ENCODE results near the gene PTRH2. TPM values are rescaled to one million over a fixed set of nuclear protein-coding genes. Genes with fewer than 3 reads are reported as not detected.

Gene PTRH2
- total RNA-seq, 1 donor: 6.9 TPM

DNA sequence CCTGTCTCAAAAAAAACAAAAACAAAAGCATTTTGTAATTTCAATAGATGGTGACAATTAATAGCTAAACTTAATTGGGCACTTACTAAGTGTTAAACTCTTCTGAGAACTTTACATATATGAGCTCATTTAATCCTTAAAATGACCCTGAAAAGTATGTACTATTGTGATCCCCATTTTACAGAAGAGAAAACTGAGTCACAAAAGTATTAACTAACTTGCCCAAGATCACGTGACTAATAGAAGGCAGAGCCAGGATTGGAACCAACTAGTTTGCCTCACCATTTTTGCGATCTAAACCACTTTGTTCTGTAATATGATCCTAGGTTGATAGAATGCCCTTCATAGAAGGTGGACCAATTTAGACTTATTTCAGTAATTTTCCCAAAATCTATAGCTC, 26.5 kb upstream of the PTRH2 start:
- Histone ChIP-seq H3K4me3 (ENCODE audit: low read length) (no peak overlapping the region), H3K27me3 (ENCODE audit: insufficient read depth, low read length) (no peaks in the 10 kb centered on the region), H3K9me3 (ENCODE audit: low read depth, low read length) (no peaks in the 10 kb centered on the region), H3K4me1 (ENCODE audit: insufficient read depth, low read length) (peaks cover 22% of the 10 kb centered on the region)

DNA sequence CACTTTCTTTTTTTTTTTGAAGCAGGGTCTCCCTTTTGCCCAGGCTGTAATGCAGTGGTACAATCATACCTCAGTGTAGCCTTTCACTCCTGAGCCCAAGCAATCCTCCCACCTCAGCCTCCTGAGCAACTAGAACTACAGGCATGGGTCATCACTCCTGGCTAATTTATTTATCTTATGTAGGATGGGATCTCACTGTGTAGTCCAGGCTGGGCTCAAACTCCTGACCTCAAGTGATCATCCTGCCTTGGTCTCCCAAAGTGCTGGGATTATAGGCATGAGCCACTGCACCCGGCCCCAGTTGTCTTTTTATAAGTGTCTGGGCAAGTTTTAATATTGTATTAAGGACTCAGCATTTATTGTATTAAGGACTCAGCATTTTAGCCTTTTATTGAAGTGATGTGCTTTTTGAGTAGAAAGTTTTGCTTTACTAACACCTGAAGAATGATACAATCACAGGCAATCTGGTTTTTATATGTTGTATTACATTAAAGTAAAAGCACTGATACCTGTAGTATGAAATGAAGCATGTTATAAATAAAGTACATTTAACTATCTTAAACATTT, 23.1 kb upstream of the PTRH2 start:
- no peaks in the 10 kb centered on the region for H3K27me3 ChIP-seq (ENCODE audit: insufficient read depth, low read length)
- peaks cover 41% of the 10 kb centered on the region for H3K4me1 ChIP-seq (ENCODE audit: insufficient read depth, low read length)
- H3K4me3 ChIP-seq (ENCODE audit: low read length): peak overlapping the region; percentile 28
- H3K9me3 ChIP-seq (ENCODE audit: low read depth, low read length): no peaks in the 10 kb centered on the region

DNA sequence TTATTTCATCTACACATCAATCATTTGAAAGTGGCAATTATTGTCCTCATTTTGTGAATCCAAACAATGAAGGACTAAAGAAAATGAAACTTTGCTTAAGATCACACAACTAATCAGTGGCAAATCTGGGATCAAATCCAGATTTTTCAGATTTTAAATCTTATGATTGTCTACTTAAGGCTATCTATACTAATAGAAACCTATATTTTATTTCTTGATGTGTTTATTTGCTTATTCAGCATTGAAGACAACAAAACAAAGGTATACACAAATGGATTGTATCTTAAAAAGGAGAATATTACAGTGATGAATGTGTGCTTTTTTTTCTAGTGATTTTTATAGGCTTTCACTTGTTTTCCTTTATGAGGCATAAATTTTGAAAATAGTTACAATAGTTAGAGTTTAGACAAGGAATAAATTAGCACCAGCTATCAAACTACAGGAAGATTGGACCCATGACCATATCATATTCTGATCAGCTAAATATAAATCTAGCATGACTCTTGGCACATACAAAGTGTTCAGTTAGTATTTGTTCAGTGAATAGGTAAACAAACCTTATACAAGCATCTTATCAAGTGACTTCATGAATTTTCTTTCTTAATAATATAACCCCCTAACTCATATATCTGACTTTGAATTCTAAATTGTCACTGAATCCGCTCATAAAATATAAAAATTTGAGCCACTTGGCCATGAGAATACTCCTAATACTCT, 20.7 kb upstream of the PTRH2 start:
- no peaks in the 10 kb centered on the region for H3K9me3 ChIP-seq (ENCODE audit: low read depth, low read length)
- H3K4me1 ChIP-seq (ENCODE audit: insufficient read depth, low read length): peaks cover 64% of the 10 kb centered on the region
- H3K27me3 ChIP-seq (ENCODE audit: insufficient read depth, low read length): no peaks in the 10 kb centered on the region

DNA sequence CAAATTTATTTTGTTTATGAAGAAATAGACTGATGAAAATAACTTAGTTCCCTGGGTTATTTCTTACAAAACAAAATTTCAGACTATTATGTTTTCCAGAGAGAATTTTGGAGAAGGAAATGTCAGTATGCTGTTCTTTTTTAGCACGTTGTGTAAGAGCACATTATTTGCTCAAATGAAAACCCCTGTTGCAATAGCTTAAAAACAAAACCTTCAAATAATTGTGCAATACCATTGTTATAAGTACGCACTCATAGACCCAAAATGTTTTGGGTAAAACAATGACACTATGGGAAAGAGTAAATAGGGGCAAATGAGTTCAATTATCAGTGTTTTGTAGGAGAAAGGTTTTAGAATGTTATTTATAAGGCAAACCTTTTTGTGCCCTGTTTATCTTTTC, 18.5 kb upstream of the PTRH2 start:
- peaks cover 76% of the 10 kb centered on the region for H3K4me1 ChIP-seq (ENCODE audit: insufficient read depth, low read length)
- H3K4me3 ChIP-seq (ENCODE audit: low read length): no peak overlapping the region
- H3K9me3 ChIP-seq (ENCODE audit: low read depth, low read length): no peaks in the 10 kb centered on the region
- no peaks in the 10 kb centered on the region for H3K27me3 ChIP-seq (ENCODE audit: insufficient read depth, low read length)

More for the DNA sequence above, 20.7 kb upstream of the PTRH2 start:
- H3K4me3 ChIP-seq (ENCODE audit: low read length): no peak overlapping the region

DNA sequence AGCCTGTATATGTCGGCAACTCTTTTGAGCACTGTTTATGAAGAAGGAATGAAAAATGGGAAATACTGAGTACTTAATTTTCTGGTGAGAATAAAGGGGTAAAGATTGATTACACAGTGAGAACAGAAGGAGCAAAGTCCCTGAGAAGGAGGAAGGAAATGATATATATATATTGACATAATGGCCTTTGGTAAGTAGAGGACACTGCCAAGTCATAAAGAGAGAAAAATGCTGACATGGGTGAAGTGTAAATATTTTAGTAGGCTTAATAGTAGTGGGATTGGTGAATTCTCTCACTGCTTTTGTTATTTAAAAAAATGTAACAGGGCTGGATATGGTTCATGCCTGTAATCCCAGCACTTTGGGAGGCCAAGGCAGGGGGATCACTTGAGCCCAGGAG, 16.4 kb upstream of the PTRH2 start:
- Histone ChIP-seq H3K9me3 (ENCODE audit: low read depth, low read length) (no peaks in the 10 kb centered on the region), H3K4me3 (ENCODE audit: low read length) (no peak overlapping the region), H3K27me3 (ENCODE audit: insufficient read depth, low read length) (no peaks in the 10 kb centered on the region), H3K4me1 (ENCODE audit: insufficient read depth, low read length) (peaks cover 58% of the 10 kb centered on the region)

DNA sequence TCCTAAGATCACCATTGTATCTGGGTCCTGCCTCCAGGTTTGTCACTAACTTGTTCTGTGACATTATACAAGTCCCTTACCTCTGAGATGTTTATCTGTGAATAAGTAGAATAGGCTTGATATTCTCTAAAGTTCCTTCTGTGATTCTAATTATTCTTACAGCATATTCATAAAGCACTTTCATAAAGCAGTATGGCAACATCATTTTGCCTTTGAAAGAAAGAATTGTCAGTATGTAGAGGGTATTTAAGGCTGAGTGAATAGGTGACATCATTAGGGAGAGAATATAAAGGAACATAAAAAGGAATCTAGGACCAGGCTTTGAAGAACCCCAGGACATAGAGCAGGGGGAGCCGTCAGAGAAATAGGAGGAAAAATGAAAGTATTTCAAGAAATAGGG, 15.8 kb upstream of the PTRH2 start:
- no peak overlapping the region for H3K4me3 ChIP-seq (ENCODE audit: low read length)
- no peaks in the 10 kb centered on the region for H3K9me3 ChIP-seq (ENCODE audit: low read depth, low read length)
- H3K4me1 ChIP-seq (ENCODE audit: insufficient read depth, low read length): peaks cover 57% of the 10 kb centered on the region
- no peaks in the 10 kb centered on the region for H3K27me3 ChIP-seq (ENCODE audit: insufficient read depth, low read length)

DNA sequence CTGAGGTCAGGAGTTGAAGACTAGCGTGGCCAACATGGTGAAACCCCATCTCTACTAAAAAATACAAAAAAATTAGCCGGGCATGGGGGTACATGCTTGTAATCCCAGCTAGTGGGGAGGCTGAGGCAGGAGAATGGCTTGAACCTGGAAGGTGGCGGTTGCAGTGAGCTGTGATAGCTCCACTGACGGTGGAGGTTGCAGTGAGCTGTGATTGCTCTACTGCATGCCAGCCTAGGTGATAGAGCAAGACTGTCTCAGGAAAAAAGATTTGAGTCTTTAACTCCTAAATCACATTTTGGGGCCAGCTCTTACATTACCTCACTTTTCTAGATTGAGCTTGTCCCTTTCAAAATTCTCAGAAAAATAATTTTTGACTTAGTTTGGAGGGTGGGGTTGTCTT, 15.4 kb upstream of the PTRH2 start:
- Histone ChIP-seq H3K9me3 (ENCODE audit: low read depth, low read length) (no peaks in the 10 kb centered on the region), H3K27me3 (ENCODE audit: insufficient read depth, low read length) (no peaks in the 10 kb centered on the region), H3K4me1 (ENCODE audit: insufficient read depth, low read length) (peaks cover 57% of the 10 kb centered on the region), H3K4me3 (ENCODE audit: low read length) (no peak overlapping the region)

DNA sequence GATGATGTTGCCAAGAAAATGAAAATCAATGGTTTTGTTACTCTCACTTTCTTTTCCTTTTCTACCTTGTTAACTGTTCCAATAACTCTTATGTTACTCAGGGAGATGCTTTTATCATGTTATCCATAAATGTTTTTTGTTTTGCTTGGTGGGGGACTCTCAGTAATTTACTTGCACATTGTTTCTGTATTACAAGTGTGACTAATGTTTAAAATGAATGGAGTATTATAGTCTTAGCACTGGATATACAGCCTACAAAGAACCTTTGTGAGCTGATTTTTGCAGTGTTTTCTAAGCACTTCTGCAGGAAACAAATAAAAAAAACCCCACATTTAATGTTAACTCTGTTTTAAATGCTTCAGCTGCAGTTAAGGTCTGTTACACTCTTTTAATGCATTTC, 12.3 kb upstream of the PTRH2 start:
- Histone ChIP-seq H3K9me3 (ENCODE audit: low read depth, low read length) (no peaks in the 10 kb centered on the region), H3K27me3 (ENCODE audit: insufficient read depth, low read length) (no peaks in the 10 kb centered on the region), H3K4me3 (ENCODE audit: low read length) (no peak overlapping the region), H3K4me1 (ENCODE audit: insufficient read depth, low read length) (peaks cover 38% of the 10 kb centered on the region)

DNA sequence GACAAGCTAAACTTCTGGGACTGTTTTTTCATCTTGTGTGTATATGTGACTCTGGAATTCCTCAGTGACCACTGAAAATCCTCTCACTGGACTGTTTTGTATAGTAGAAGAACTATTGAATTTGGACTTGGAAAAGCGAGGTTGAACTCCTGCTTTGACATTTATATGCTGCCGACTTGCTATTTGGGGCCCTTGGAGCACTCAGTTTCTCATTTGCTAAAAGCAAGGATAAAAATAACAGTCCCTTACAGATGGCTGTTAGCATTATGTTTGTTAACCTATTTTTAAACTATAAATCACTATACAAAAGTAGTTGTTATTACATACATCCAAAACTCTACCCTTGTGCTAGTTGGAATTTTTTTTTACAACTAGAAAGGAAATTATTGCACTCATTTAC, 9.2 kb upstream of the PTRH2 start:
- Histone ChIP-seq H3K4me3 (ENCODE audit: low read length) (no peak overlapping the region), H3K9me3 (ENCODE audit: low read depth, low read length) (no peaks in the 10 kb centered on the region), H3K27me3 (ENCODE audit: insufficient read depth, low read length) (no peaks in the 10 kb centered on the region), H3K4me1 (ENCODE audit: insufficient read depth, low read length) (peaks cover 25% of the 10 kb centered on the region)

DNA sequence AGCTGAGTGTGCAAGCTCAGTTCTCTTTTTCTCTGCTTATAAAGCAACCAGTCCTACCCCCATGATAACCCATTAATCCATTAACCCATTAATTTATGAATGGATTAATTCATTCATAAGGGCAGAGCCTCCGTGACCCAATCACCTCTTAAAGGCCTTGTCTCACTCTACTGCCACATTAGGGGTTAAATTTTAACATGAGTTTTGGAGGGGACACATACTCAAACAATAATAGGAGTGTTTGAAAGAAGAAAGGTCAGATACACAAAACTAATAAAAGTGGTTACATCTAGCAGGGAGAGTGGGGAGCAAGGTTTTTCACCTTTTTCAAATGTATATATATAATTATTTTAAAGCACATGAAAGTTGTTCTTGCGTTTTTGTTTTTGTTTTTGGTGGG, 7.0 kb upstream of the PTRH2 start:
- peaks cover 40% of the 10 kb centered on the region for H3K4me1 ChIP-seq (ENCODE audit: insufficient read depth, low read length)
- no peaks in the 10 kb centered on the region for H3K9me3 ChIP-seq (ENCODE audit: low read depth, low read length)
- no peak overlapping the region for H3K4me3 ChIP-seq (ENCODE audit: low read length)
- no peaks in the 10 kb centered on the region for H3K27me3 ChIP-seq (ENCODE audit: insufficient read depth, low read length)

DNA sequence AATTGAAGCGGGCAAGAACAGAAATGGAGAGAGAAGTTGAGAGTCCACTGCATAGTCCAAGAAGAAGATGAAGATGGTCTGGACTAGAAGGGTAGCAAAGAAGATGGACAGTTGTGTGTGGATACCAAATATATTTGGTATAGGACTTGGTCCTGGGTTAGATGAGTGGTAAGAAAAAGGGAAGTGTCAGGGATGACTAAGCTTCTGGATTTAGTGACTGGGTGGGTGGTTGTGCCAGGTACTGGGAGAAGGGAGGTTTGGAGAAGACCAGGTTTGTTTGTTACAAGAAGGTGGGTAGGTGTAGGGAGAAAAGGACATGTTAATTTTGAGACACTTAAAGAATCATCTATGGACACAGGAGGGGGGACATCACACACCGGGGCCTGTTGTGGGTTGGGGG, 5.6 kb upstream of the PTRH2 start:
- Histone ChIP-seq H3K4me3 (ENCODE audit: low read length) (no peak overlapping the region), H3K4me1 (ENCODE audit: insufficient read depth, low read length) (peaks cover 44% of the 10 kb centered on the region), H3K9me3 (ENCODE audit: low read depth, low read length) (no peaks in the 10 kb centered on the region), H3K27me3 (ENCODE audit: insufficient read depth, low read length) (no peaks in the 10 kb centered on the region)

DNA sequence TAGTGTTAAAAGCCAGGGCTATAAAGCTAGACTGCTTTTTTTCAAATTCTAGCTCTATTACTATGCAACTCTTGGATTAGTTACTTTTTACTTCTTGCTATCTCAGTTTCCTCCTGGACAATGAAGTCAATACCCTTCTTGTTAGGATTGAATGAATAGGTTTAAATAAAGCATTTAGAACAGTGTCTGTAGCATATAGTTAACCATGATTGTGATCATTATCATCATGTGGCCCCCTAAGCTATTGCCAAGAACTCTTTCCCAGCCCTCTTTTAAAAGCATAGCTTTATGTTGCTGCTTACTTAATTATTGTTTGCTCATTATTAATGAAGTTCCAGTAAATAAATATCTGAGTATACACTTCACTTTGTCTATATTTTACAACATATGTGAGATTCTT, 4.7 kb upstream of the PTRH2 start:
- Histone ChIP-seq H3K4me3 (ENCODE audit: low read length) (no peak overlapping the region), H3K4me1 (ENCODE audit: insufficient read depth, low read length) (peaks cover 45% of the 10 kb centered on the region), H3K27me3 (ENCODE audit: insufficient read depth, low read length) (no peaks in the 10 kb centered on the region), H3K9me3 (ENCODE audit: low read depth, low read length) (no peaks in the 10 kb centered on the region)

DNA sequence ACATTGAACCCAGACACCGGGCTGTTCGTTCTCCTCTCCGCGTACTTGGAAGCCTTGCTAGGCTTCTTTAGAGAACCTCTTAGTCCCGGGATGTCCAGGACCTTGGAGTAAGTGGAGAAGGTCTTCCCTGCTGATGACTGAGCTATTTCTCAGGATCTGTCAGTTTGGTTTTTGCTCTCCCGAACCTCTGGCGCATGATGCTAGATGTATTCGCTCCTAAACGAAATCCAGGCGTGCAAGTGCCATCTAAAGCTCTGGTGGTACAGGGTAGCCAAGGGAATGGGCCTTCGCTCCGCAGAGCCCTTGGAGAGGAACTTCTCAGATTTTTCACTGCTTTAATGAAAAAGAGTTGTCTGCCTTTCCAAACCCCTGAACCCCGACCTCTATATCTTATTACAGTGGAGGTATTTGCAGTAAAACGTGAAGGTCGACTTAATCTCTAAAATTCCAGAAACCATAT, 771 bp upstream of the PTRH2 start:
- Histone ChIP-seq H3K4me1 (ENCODE audit: insufficient read depth, low read length) (peaks cover 60% of the 10 kb centered on the region), H3K27me3 (ENCODE audit: insufficient read depth, low read length) (no peaks in the 10 kb centered on the region), H3K9me3 (ENCODE audit: low read depth, low read length) (no peaks in the 10 kb centered on the region), H3K4me3 (ENCODE audit: low read length) (peak overlapping the region; percentile 93)

DNA sequence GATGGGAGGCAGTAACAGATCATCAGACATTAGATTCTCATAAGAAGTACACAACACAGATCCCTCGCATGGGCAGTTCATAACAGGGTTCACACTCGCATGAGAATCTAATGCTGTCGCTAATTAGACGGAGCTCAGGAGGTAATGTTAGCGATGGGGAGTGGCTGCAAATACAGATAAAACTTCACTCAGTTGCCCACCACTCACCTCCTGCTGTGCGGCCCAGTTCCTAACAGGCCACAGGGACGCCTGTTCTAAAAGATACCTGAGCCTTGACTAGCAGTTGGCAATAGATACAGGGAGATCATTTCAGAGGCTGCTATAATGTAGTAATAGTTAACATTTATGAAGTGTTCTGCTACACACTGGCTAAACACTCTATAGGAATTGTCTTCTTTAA, 4.9 kb downstream of the PTRH2 start:
- Histone ChIP-seq H3K4me1 (ENCODE audit: insufficient read depth, low read length) (peaks cover 26% of the 10 kb centered on the region), H3K9me3 (ENCODE audit: low read depth, low read length) (no peaks in the 10 kb centered on the region), H3K4me3 (ENCODE audit: low read length) (no peak overlapping the region), H3K27me3 (ENCODE audit: insufficient read depth, low read length) (no peaks in the 10 kb centered on the region)

DNA sequence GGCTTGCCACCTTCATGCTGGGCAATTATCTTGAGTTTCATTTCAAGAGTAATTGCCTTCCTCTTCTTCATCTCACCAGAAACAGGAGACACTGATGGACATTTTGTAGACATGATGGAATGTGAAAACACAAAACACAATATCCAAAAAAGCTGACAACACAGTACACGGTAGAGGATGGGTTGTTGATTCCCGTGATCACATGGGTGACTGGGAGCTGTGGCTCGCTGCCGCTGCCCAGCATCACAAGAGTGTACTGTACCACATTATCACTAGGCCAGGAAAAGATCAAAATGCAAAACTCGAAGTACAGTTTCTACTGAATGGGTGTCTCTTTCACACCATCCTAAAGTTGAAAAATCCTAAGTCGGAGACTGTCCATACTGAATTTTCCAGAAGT, 7.4 kb downstream of the PTRH2 start:
- Histone ChIP-seq H3K27me3 (ENCODE audit: insufficient read depth, low read length) (no peaks in the 10 kb centered on the region), H3K9me3 (ENCODE audit: low read depth, low read length) (no peaks in the 10 kb centered on the region), H3K4me3 (ENCODE audit: low read length) (no peak overlapping the region), H3K4me1 (ENCODE audit: insufficient read depth, low read length) (peaks cover 8% of the 10 kb centered on the region)

DNA sequence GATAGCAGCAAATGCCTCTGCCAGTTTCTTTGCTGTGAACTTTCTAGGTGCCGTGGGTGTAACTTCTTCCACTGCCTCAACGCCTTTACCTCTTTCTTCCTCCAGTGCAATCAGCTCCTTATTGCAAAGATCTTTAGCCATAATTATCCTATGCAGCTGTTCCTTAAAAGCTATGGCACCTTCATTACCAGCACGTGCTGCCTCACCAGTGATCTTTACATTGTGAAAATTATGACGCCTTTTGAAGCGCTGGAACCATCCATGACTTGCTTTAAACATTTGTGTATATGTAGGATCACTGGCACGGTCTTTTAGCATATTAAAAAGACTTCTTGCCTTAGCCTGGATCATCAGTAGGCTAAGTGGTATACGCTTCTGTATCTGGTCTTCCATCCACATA, 8.0 kb downstream of the PTRH2 start:
- Histone ChIP-seq H3K27me3 (ENCODE audit: insufficient read depth, low read length) (no peaks in the 10 kb centered on the region), H3K4me1 (ENCODE audit: insufficient read depth, low read length) (peaks cover 3% of the 10 kb centered on the region), H3K4me3 (ENCODE audit: low read length) (no peak overlapping the region), H3K9me3 (ENCODE audit: low read depth, low read length) (no peaks in the 10 kb centered on the region)
